ENCODE data around the gene TUBD1.
"Not testable (repeated sequence)": the region's sequence is repeated elsewhere in the genome, so short reads cannot be mapped to it uniquely, and the experiment has no call there.

The TUBD1 gene

GRCh38 chr17:59892924-59893675 lies at the start of gene TUBD1, which contains the start of gene RPS6KB1:
Gene TUBD1 (minus strand): TSS chr17:59892943. CDS start chr17:59891002, 1,941 bp downstream.
Gene RPS6KB1 (plus strand): TSS chr17:59893121. CDS start chr17:59893185, 64 bp downstream.
- DNase-seq: peak; percentile 76

GRCh38 chr17:59941131-59941530 lies 48.4 kb upstream of the TUBD1 start:
- no peak for DNase-seq

GRCh38 chr17:59940697-59941096 lies 48.0 kb upstream of the TUBD1 start:
- DNase-seq: not testable (repeated sequence)

- DNase-seq: not testable (repeated sequence)
Measured at GRCh38 chr17:59933317-59933716, 40.6 kb upstream of the TUBD1 start.

GRCh38 chr17:59930768-59931167 lies 38.0 kb upstream of the TUBD1 start:
- not testable (repeated sequence) for DNase-seq

- not testable (repeated sequence) for DNase-seq
Measured at GRCh38 chr17:59930121-59930520, 37.4 kb upstream of the TUBD1 start.

GRCh38 chr17:59920637-59921036 lies 27.9 kb upstream of the TUBD1 start:
- DNase-seq: not testable (repeated sequence)

GRCh38 chr17:59916446-59916845 lies 23.7 kb upstream of the TUBD1 start:
- no peak for DNase-seq

GRCh38 chr17:59914274-59914854 lies 21.6 kb upstream of the TUBD1 start:
- DNase-seq: no peak

- DNase-seq: no peak
Measured at GRCh38 chr17:59907467-59907866, 14.7 kb upstream of the TUBD1 start.

GRCh38 chr17:59903455-59903854 lies 10.7 kb upstream of the TUBD1 start:
- no peak for DNase-seq

- no peak for DNase-seq
Measured at GRCh38 chr17:59901604-59902003, 8.9 kb upstream of the TUBD1 start.

GRCh38 chr17:59899099-59899498 lies 6.4 kb upstream of the TUBD1 start:
- no peak for DNase-seq

- no peak for DNase-seq
Measured at GRCh38 chr17:59897090-59897489, 4.3 kb upstream of the TUBD1 start.

- DNase-seq: no peak
Measured at GRCh38 chr17:59893676-59894100, 945 bp upstream of the TUBD1 start.

- no peak for DNase-seq
Measured at GRCh38 chr17:59892251-59892923, 356 bp downstream of the TUBD1 start.

GRCh38 chr17:59890720-59891119 lies 2.0 kb downstream of the TUBD1 start:
- no peak for DNase-seq

- DNase-seq: no peak
Measured at GRCh38 chr17:59888145-59888750, 4.5 kb downstream of the TUBD1 start.

GRCh38 chr17:59884861-59885260 lies 7.9 kb downstream of the TUBD1 start:
- no peak for DNase-seq

GRCh38 chr17:59878624-59879023 lies 14.1 kb downstream of the TUBD1 start:
- DNase-seq: no peak

- DNase-seq: no peak
Measured at GRCh38 chr17:59877965-59878364, 14.8 kb downstream of the TUBD1 start.

- no peak for DNase-seq
Measured at GRCh38 chr17:59876107-59876506, 16.6 kb downstream of the TUBD1 start.

- DNase-seq: no peak
Measured at GRCh38 chr17:59874376-59874775, 18.4 kb downstream of the TUBD1 start.

Data from 8988T (cell line).